GM18951 (cell line): Measurements from ENCODE around the gene CYB561A3.

ENCODE experiments used
- POLR2A ChIP-seq: IDR thresholded peaks from 4 replicates; pipeline ENCODE4 v1.6.1; 2011; ENCODE audit warnings: mild to moderate bottlenecking; ENCODE audit not compliant: insufficient read length, insufficient read depth; ENCODE audit errors: extremely low read depth
- in situ Hi-C: fragments of 300-500 bp; cut with MboI; formaldehyde crosslinking; loops from one replicate; pipeline ENCODE4 v1.12.0; 2022; ENCODE audit warnings: low sequenced_read_pairs, mixed read lengths, inconsistent platforms; ENCODE audit not compliant: unreplicated experiment

CYB561A3 gene

GRCh38 chr11:61380884-61381283 is 19.2 kb upstream of the CYB561A3 start:
- in situ Hi-C loops = loop anchor here (5.0 kb wide), 1 partner anchor 44 kb away; no protein-coding TSS in a partner anchor
- no peak for TF ChIP-seq POLR2A

GRCh38 chr11:61378713-61379313 is 17.1 kb upstream of the CYB561A3 start:
- in situ Hi-C loops = no loop called here
- TF ChIP-seq POLR2A = no peak

- in situ Hi-C loops = no loop called here
- no peak for TF ChIP-seq POLR2A
Observed at GRCh38 chr11:61377461-61378160, 15.9 kb upstream of the CYB561A3 start.

GRCh38 chr11:61375761-61376108 is 14.1 kb upstream of the CYB561A3 start:
- no peak for TF ChIP-seq POLR2A
- in situ Hi-C loops = no loop called here

- TF ChIP-seq POLR2A = no peak
- in situ Hi-C loops = no loop called here
Observed at GRCh38 chr11:61372659-61373420, 11.2 kb upstream of the CYB561A3 start.

GRCh38 chr11:61370349-61371005 is 8.8 kb upstream of the CYB561A3 start:
- no peak for TF ChIP-seq POLR2A
- in situ Hi-C loops = no loop called here

GRCh38 chr11:61369372-61370348 is 8.0 kb upstream of the CYB561A3 start:
- TF ChIP-seq POLR2A = no peak
- in situ Hi-C loops = no loop called here

GRCh38 chr11:61368646-61369045 is 7.0 kb upstream of the CYB561A3 start:
- in situ Hi-C loops = no loop called here
- TF ChIP-seq POLR2A = no peak

GRCh38 chr11:61367406-61367805 is 5.7 kb upstream of the CYB561A3 start:
- in situ Hi-C loops = no loop called here
- TF ChIP-seq POLR2A = no peak

- TF ChIP-seq POLR2A = no peak
- in situ Hi-C loops = no loop called here
Observed at GRCh38 chr11:61364012-61364675, 2.5 kb upstream of the CYB561A3 start.

GRCh38 chr11:61362542-61362875 is 827 bp upstream of the CYB561A3 start:
- TF ChIP-seq POLR2A = no peak
- in situ Hi-C loops = no loop called here

- in situ Hi-C loops = no loop called here
Observed at GRCh38 chr11:61361237-61361740, 393 bp downstream of the CYB561A3 start.

More at GRCh38 chr11:61361237-61361740, 393 bp downstream of the CYB561A3 start:
- no peak for TF ChIP-seq POLR2A
